BLaER1 (cell line): ENCODE measurements around the gene TP53TG5.

Source experiments
- H3K27ac ChIP-seq: shearing (Covaris generic); formaldehyde crosslinking; 2 replicates; pipeline ENCODE4 v1.8.1; 2022
- H3K27me3 ChIP-seq: shearing (Covaris generic); formaldehyde crosslinking; 2 replicates; pipeline ENCODE4 v1.8.1; 2022
- H3K36me3 ChIP-seq: shearing (Covaris generic); formaldehyde crosslinking; 2 replicates; pipeline ENCODE4 v1.8.1; 2022
- H3K4me1 ChIP-seq: shearing (Covaris generic); formaldehyde crosslinking; 2 replicates; pipeline ENCODE4 v1.8.1; 2022
- H3K4me2 ChIP-seq: shearing (Covaris generic); formaldehyde crosslinking; 2 replicates; pipeline ENCODE4 v1.8.1; 2022
- H3K4me3 ChIP-seq: shearing (Covaris generic); formaldehyde crosslinking; 2 replicates; pipeline ENCODE4 v1.8.1; 2022
- H3K9ac ChIP-seq: shearing (Covaris generic); formaldehyde crosslinking; 2 replicates; pipeline ENCODE4 v1.8.1; 2022
- H3K9me3 ChIP-seq: shearing (Covaris generic); formaldehyde crosslinking; 2 replicates; pipeline ENCODE4 v1.8.1; 2022
- H4K20me1 ChIP-seq: shearing (Covaris generic); formaldehyde crosslinking; 2 replicates; pipeline ENCODE4 v1.8.1; 2022
- Cebpa-rat ChIP-seq: shearing (Covaris generic); IDR thresholded peaks from 2 replicates; pipeline ENCODE4 v1.8.1; 2022

The TP53TG5 gene

DNA sequence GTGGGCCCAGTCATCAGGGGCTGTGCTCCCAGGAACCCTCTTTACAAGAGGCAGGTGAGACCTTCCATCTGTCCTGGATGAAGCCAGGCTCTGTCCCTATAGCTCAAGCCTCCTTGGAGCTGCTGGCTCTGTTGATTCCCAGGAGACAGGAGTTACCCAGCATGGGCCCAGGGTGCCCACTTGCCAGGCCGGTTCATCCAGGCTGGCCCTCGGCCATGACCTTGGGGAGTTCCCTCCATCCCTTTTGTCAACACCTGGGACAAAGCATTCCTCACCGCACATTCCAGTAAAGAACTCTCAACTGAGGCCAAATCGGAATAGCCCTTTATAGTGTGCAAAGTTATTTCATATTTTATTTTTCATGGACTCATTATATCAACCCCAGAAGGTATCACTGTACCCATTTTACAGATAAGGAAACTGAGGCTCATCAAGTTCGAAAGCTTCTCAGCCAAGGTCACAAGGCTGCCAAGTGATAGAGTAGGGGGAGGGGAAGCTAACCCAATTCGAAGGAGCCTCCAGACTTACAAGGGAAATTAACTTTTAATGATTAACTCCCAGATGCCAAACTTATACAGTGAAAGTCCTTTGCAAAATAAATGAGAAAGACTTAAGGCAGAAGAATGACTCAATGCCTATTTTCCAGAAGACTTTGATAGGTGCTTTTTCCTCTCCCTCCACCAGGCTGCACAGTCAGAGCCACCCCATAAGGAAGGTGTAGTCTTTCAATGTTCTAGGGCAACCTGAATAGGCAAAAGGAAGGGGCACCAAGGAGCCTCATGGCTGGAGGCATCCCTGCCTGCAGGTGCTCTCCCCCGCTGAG is 48.4 kb downstream of the TP53TG5 start:
- Histone ChIP-seq H3K9me3 (no peaks in the 10 kb centered on the region), H3K4me1 (peaks cover 24% of the 10 kb centered on the region), H3K27ac (no peak overlapping the region), H3K9ac (no peak overlapping the region), H4K20me1 (no peaks in the 10 kb centered on the region), H3K36me3 (no peaks in the 10 kb centered on the region), H3K27me3 (no peaks in the 10 kb centered on the region), H3K4me3 (no peak overlapping the region), H3K4me2 (no peak overlapping the region)
- TF ChIP-seq Cebpa-rat: no peak

DNA sequence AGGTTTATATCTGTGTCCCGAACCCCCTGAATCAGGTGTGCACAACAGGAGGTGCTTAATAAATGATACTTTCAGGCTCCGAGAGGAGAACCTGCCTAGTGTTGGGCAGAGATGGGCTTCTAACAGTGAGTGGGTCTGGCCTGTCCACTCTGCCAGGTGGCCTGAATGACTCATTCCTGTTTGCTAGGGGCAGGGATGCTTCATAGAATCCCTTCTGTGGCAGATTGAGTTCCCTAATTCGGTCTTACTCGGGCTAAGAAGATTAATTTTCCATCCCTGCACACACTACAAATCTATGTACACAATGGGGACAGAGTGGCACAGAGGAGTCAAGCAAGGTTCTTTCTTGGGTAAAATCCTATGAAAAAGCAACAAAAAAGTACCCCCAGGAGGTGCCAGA is 49.7 kb downstream of the TP53TG5 start:
- Histone ChIP-seq H3K27me3 (no peaks in the 10 kb centered on the region), H3K9me3 (no peaks in the 10 kb centered on the region), H4K20me1 (no peaks in the 10 kb centered on the region), H3K27ac (no peak overlapping the region), H3K4me1 (peaks cover 37% of the 10 kb centered on the region), H3K4me3 (no peak overlapping the region), H3K36me3 (no peaks in the 10 kb centered on the region), H3K4me2 (no peak overlapping the region), H3K9ac (no peak overlapping the region)
- no peak for TF ChIP-seq Cebpa-rat

GRCh38 chr20:45325371-45325770 is 52.8 kb downstream of the TP53TG5 start:
- Histone ChIP-seq H3K36me3 (no peaks in the 10 kb centered on the region), H3K4me3 (no peak overlapping the region), H4K20me1 (no peaks in the 10 kb centered on the region), H3K27me3 (no peaks in the 10 kb centered on the region), H3K27ac (peak overlapping the region; percentile 68), H3K9me3 (no peaks in the 10 kb centered on the region), H3K4me1 (peaks cover 68% of the 10 kb centered on the region), H3K9ac (peak overlapping the region; percentile 61; the same call in 1 of the 2 replicates), H3K4me2 (peak overlapping the region; percentile 94)
- TF ChIP-seq Cebpa-rat: no peak

DNA sequence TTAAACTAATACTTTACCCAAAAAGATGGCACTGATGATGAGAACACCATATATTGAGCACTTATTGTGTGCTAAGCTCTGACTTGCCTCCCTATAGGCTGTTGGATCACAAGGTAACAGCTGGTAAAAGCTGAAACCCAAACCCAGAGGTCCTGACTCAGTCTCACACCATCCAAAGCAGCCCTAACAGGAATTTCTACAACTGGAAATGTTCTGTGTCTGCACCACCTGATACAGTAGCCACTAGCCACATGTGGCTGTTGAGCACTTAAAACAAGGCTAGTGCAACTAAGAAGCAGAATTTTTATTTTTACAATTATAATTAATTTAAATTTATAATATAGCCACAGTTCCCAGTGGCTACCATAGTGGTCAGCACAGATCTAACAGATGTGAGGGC is 54.4 kb downstream of the TP53TG5 start:
- no peaks in the 10 kb centered on the region for H4K20me1 ChIP-seq
- no peaks in the 10 kb centered on the region for H3K36me3 ChIP-seq
- H3K4me2 ChIP-seq: peak overlapping the region; percentile 94
- peaks cover 84% of the 10 kb centered on the region for H3K4me1 ChIP-seq
- no peaks in the 10 kb centered on the region for H3K27me3 ChIP-seq
- no peak overlapping the region for H3K9ac ChIP-seq
- H3K4me3 ChIP-seq: no peak overlapping the region
- no peak for TF ChIP-seq Cebpa-rat
- no peak overlapping the region for H3K27ac ChIP-seq
- H3K9me3 ChIP-seq: no peaks in the 10 kb centered on the region

DNA sequence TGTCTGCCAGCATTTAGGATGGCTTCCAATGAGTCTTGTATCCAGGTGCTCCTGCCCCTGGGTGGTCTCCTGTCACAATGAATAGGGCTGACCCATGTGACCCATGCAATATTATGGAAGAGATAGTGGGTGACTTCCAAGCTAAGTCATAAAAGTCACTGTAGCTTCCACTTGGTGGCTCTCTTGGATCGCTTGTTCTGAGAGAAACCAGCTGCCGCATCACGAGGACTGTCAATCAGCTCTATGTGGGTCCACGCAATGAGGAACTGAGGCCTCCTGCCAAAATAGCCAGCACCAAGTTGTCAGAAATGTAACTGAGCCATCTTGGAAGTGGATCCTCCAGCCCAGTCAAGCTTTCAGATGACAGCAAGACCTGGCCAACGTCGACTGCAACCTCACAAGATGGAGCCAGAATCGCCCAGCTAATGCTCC is 55.2 kb downstream of the TP53TG5 start:
- Histone ChIP-seq H4K20me1 (no peaks in the 10 kb centered on the region), H3K4me2 (peak overlapping the region; percentile 94), H3K27me3 (no peaks in the 10 kb centered on the region), H3K9ac (no peak overlapping the region), H3K4me3 (no peak overlapping the region), H3K4me1 (peaks cover 92% of the 10 kb centered on the region), H3K9me3 (no peaks in the 10 kb centered on the region), H3K27ac (no peak overlapping the region), H3K36me3 (no peaks in the 10 kb centered on the region)
- no peak for TF ChIP-seq Cebpa-rat
